SK-N-SH (cell line): ENCODE measurements around the gene TRPM2. TPM values are rescaled to one million over a fixed set of nuclear protein-coding genes. Genes with fewer than 3 reads are reported as not detected.

ENCODE experiments used
- CTCF ChIA-PET: fragments of 300-600, 350-600 bp; formaldehyde crosslinking; extraction: SDS; loops from one replicate; lab custom pipeline; 2021; lab: Yijun Ruan, JAX
- POLR2A ChIA-PET: fragments of 350-600 bp; sonication (Branson Sonifier 250); formaldehyde crosslinking; extraction: SDS; loops from one replicate; lab custom pipeline; 2020; ENCODE audit warnings: antibody characterized with exemption, inconsistent platforms; lab: Yijun Ruan, JAX
- DNase-seq: peaks from one replicate; pipeline ENCODE4 v3.0.0; 2012
- H2AFZ ChIP-seq: fragments of 200-600 bp; sonication (generic); 2 replicates; pipeline ENCODE4 v1.8.1; 2016; ENCODE audit warnings: antibody characterized with exemption, mild to moderate bottlenecking, low read depth
- H3F3A ChIP-seq: fragments of 200-600 bp; sonication (generic); replicated peaks from 2 replicates; pipeline ENCODE3; 2016; ENCODE audit warnings: antibody characterized with exemption, mild to moderate bottlenecking; ENCODE audit not compliant: insufficient read depth
- H3K27ac ChIP-seq, 2 experiments: fragments of 200-500 bp in 1 of 2; fragments of 200-600 bp in 1 of 2; sonication (Bioruptor generic) in 1 of 2; sonication (generic), shearing (Covaris generic) in 1 of 2; 2 replicates each; pipeline versions ENCODE4 v1.5.1 to v1.6.1; 2014 to 2016; ENCODE audit warnings: low read depth in 2 of 2, inconsistent platforms in 1 of 2, low read length in 1 of 2, mild to moderate bottlenecking in 1 of 2, mixed read lengths in 1 of 2
- H3K27me3 ChIP-seq: fragments of 200-600 bp; sonication (generic), shearing (Covaris generic); 2 replicates; pipeline ENCODE4 v1.6.1; 2016; ENCODE audit warnings: mixed run types; ENCODE audit not compliant: insufficient read depth
- H3K36me3 ChIP-seq, 2 experiments: fragments of 200-500 bp in 1 of 2; fragments of 200-600 bp in 1 of 2; sonication (Bioruptor generic) in 1 of 2; sonication (generic) in 1 of 2; replicated peaks in 1 of 2; 2 replicates each; pipeline versions ENCODE3 to v1.5.1; 2014 to 2016; ENCODE audit warnings: low read length in 1 of 2, mild to moderate bottlenecking in 1 of 2; ENCODE audit not compliant: insufficient read depth in 2 of 2, control insufficient read depth in 1 of 2
- H3K4me1 ChIP-seq, 2 experiments: fragments of 200-500 bp in 1 of 2; fragments of 200-600 bp in 1 of 2; sonication (Bioruptor generic) in 1 of 2; sonication (generic), shearing (Covaris generic) in 1 of 2; 2 replicates each; pipeline versions ENCODE4 v1.5.1 to v1.6.1; 2014 to 2016; ENCODE audit warnings: low read depth in 1 of 2, low read length in 1 of 2, mixed run types in 1 of 2; ENCODE audit not compliant: insufficient read depth in 2 of 2, control insufficient read depth in 1 of 2
- H3K4me2 ChIP-seq: fragments of 200-600 bp; sonication (generic), shearing (Covaris generic); 2 replicates; pipeline ENCODE4 v1.6.1; 2017; ENCODE audit warnings: mixed run types
- H3K4me3 ChIP-seq, 2 experiments: fragments of 200-500 bp in 1 of 2; fragments of 200-600 bp in 1 of 2; sonication (Bioruptor generic) in 1 of 2; sonication (generic), shearing (Covaris generic) in 1 of 2; 2 replicates each; pipeline versions ENCODE4 v1.5.1 to v1.8.1; 2014 to 2016; ENCODE audit warnings: low read depth in 2 of 2, inconsistent platforms in 1 of 2, low read length in 1 of 2, mild to moderate bottlenecking in 1 of 2, mixed read lengths in 1 of 2, moderate library complexity in 1 of 2
- H3K79me2 ChIP-seq: fragments of 200-600 bp; sonication (generic); 2 replicates; pipeline ENCODE4 v1.8.1; 2017; ENCODE audit warnings: mild to moderate bottlenecking; ENCODE audit not compliant: insufficient read depth
- H3K9ac ChIP-seq: fragments of 200-600 bp; sonication (generic); 2 replicates; pipeline ENCODE4 v1.6.1; 2017; ENCODE audit warnings: mixed run types
- H3K9me2 ChIP-seq: fragments of 200-600 bp; sonication (generic); 2 replicates; pipeline ENCODE4 v1.6.1; 2017; ENCODE audit warnings: mixed run types
- H3K9me3 ChIP-seq: fragments of 200-600 bp; sonication (generic); 2 replicates; pipeline ENCODE4 v1.6.1; 2017; ENCODE audit warnings: mixed run types, mild to moderate bottlenecking, moderate library complexity
- H4K20me1 ChIP-seq: fragments of 200-600 bp; sonication (generic); 2 replicates; pipeline ENCODE4 v1.6.1; 2017; ENCODE audit warnings: mild to moderate bottlenecking, mixed run types; ENCODE audit not compliant: insufficient read depth
- CHD2 ChIP-seq: fragments of 150-350 bp; IDR thresholded peaks from 2 replicates; pipeline ENCODE4 v1.6.1; 2018; ENCODE audit warnings: low read length; ENCODE audit not compliant: partially characterized antibody
- EP300 ChIP-seq, 2 experiments: IDR thresholded peaks; 2 replicates each; pipeline versions ENCODE4 v1.4.0 to v1.6.1; 2012; ENCODE audit warnings: borderline replicate concordance in 1 of 2, low read depth in 1 of 2, low read length in 1 of 2
- EZH2phosphoT487 ChIP-seq: fragments of 200-600 bp; sonication (generic); IDR thresholded peaks from 2 replicates; pipeline ENCODE4 v1.6.1; 2017; ENCODE audit warnings: low read depth, mixed run types, mild to moderate bottlenecking, antibody characterized with exemption, moderate library complexity, borderline replicate concordance
- GATA2 ChIP-seq: sonication (generic); formaldehyde crosslinking; IDR thresholded peaks from 2 replicates; pipeline ENCODE4 v1.5.0; 2020; ENCODE audit warnings: mild to moderate bottlenecking, missing genetic modification reagents
- MXI1 ChIP-seq: IDR thresholded peaks from 2 replicates; pipeline ENCODE4 v1.6.1; 2012; ENCODE audit warnings: mild to moderate bottlenecking, low read depth, low read length, improper control_type of control experiment
- NRF1 ChIP-seq: IDR thresholded peaks from 2 replicates; pipeline ENCODE4 v1.6.1; 2012; ENCODE audit warnings: low read depth, mild to moderate bottlenecking, low read length
- POLR2AphosphoS5 ChIP-seq: IDR thresholded peaks from 2 replicates; pipeline ENCODE4 v1.6.1; 2012; ENCODE audit warnings: low read depth, low read length
- REST ChIP-seq: IDR thresholded peaks from 2 replicates; pipeline ENCODE4 v1.6.1; 2012; ENCODE audit warnings: mild to moderate bottlenecking, low read depth, low read length, moderate library complexity
- RFX5 ChIP-seq: IDR thresholded peaks from 2 replicates; pipeline ENCODE4 v1.6.1; 2012; ENCODE audit warnings: mild to moderate bottlenecking, improper control_type of control experiment, low read length
- RXRA ChIP-seq: IDR thresholded peaks from 2 replicates; pipeline ENCODE4 v1.4.0; 2012; ENCODE audit warnings: low read depth, mild to moderate bottlenecking, borderline replicate concordance
- TAF1 ChIP-seq: IDR thresholded peaks from 2 replicates; pipeline ENCODE4 v1.6.1; 2012; ENCODE audit warnings: low read depth, mild to moderate bottlenecking, low read length, moderate library complexity, borderline replicate concordance
- TCF12 ChIP-seq: IDR thresholded peaks from 2 replicates; pipeline ENCODE4 v1.4.0; 2012
- USF1 ChIP-seq: IDR thresholded peaks from 2 replicates; pipeline ENCODE4 v1.4.0; 2012; ENCODE audit warnings: low read depth, borderline replicate concordance
- USF2 ChIP-seq: fragments of 150-350 bp; IDR thresholded peaks from 2 replicates; pipeline ENCODE4 v1.6.1; 2017; ENCODE audit warnings: antibody characterized with exemption, low read length, low read depth, borderline replicate concordance
- YY1 ChIP-seq: IDR thresholded peaks from 2 replicates; pipeline ENCODE4 v1.4.0; 2012; ENCODE audit warnings: low read depth, mild to moderate bottlenecking
- ZBTB33 ChIP-seq: IDR thresholded peaks from 2 replicates; pipeline ENCODE4 v1.4.0; 2012; ENCODE audit warnings: low read depth, borderline replicate concordance
- WGBS: methylation state at CpG from one replicate; pipeline ENCODE4 v1.1.6; 2017; ENCODE audit warnings: low lambda C conversion rate; 5-methylcytosine and 5-hydroxymethylcytosine counted together
- polyA plus RNA-seq, 3 experiments: library from polyadenylated mRNA; depleted of rRNA; stranded (reverse); fragments of >200 nt; gene quantifications; 2 replicates each; pipeline ENCODE4 v1.2.3, GENCODE V29; 2012

The TRPM2 gene
- polyA plus RNA-seq, 1 of the 3 experiments (the other 2 are of a cell fraction): not detected

GRCh38 chr21:44335266-44336059 is 18.0 kb upstream of the TRPM2 start (continued):
- TF ChIP-seq RFX5 (no peak), RXRA (no peak), YY1 (no peak)
- TF ChIP-seq, all 33 proteins: peak for 0

- CTCF ChIA-PET: interaction anchor here (0.7 to 2.5 kb wide), 7 partner anchors 8 to 456 kb away, joined by 3 to 12 read pairs (median 8); no protein-coding TSS in a partner anchor
- Histone ChIP-seq H3K4me3 (no peak overlapping the region), H4K20me1 (no peaks in the 10 kb centered on the region), H2AFZ (no peak overlapping the region), H3F3A (peaks cover 23% of the 10 kb centered on the region), H3K9me3 (no peaks in the 10 kb centered on the region), H3K27me3 (no peaks in the 10 kb centered on the region), H3K4me2 (peak overlapping the region; percentile 93; the same call in 1 of the 2 replicates), H3K27ac (peak overlapping the region in 1 of 2 experiments; percentile 75; a peak in 3 of 4 replicates), H3K79me2 (no peaks in the 10 kb centered on the region), H3K9me2 (no peaks in the 10 kb centered on the region), H3K36me3 (peaks cover 0 to 12% of the 10 kb centered on the region in 2 experiments), H3K9ac (no peak overlapping the region), H3K4me1 (peaks cover 6 to 10% of the 10 kb centered on the region in 2 experiments; a peak in 2 of 4 replicates)
- DNase-seq: no peak
- no peak for TF ChIP-seq MXI1
- TF ChIP-seq EP300 (IDR thresholded peaks at IDR 0.05; ENCODE audit: borderline replicate concordance in 1 of 2, low read depth in 1 of 2, low read length in 1 of 2): no peak
- TF ChIP-seq GATA2 (CRISPR knock-in tag): no peak
- TF ChIP-seq YY1: no peak
- TF ChIP-seq USF1: no peak
- no peak for TF ChIP-seq RFX5
- no peak for TF ChIP-seq USF2
- TF ChIP-seq TCF12: no peak
- TF ChIP-seq POLR2AphosphoS5: no peak
- no peak for TF ChIP-seq CHD2
- TF ChIP-seq NRF1: no peak
- no peak for TF ChIP-seq ZBTB33
- no peak for TF ChIP-seq TAF1
- no peak for TF ChIP-seq REST
- no peak for TF ChIP-seq EZH2phosphoT487
- 67% methylated on average over 3 of the region's 3 CpGs for WGBS
- POLR2A ChIA-PET: no interaction called here
Measured at GRCh38 chr21:44337449-44337848, 16.0 kb upstream of the TRPM2 start.
